Stimulated activated CD8-positive, alpha-beta memory T cell treated with anti-CD3 and anti-CD28 coated beads, Interleukin-15, amount 100 ng/mL, for 4 hours (primary cell): ENCODE results near the gene FAM13A.
"Not testable (repeated sequence)": the region's sequence is repeated elsewhere in the genome, so short reads cannot be mapped to it uniquely, and the experiment has no call there.

Experiments used
- DNase-seq, 2 donors: peaks; one replicate each; pipeline ENCODE4 v3.0.0-alpha.2; 2020; ENCODE audit warnings: low read depth in 2 of 2

FAM13A gene

GRCh38 chr4:88999392-88999930 lies 57.5 kb downstream of the FAM13A start:
- DNase-seq: no peak

- no peak for DNase-seq
Measured at GRCh38 chr4:88998891-88999290, 58.1 kb downstream of the FAM13A start.

- DNase-seq: no peak
Measured at GRCh38 chr4:88998001-88998400, 59.0 kb downstream of the FAM13A start.

GRCh38 chr4:88995874-88996273 lies 61.1 kb downstream of the FAM13A start:
- no peak for DNase-seq

- not testable (repeated sequence) for DNase-seq
Measured at GRCh38 chr4:88995257-88995656, 61.7 kb downstream of the FAM13A start.

GRCh38 chr4:88993246-88993645 lies 63.7 kb downstream of the FAM13A start:
- no peak for DNase-seq

- DNase-seq: no peak
Measured at GRCh38 chr4:88991746-88992145, 65.2 kb downstream of the FAM13A start.

GRCh38 chr4:88989990-88990389 lies 67.0 kb downstream of the FAM13A start:
- DNase-seq: no peak

- no peak for DNase-seq
Measured at GRCh38 chr4:88985088-88985773, 71.8 kb downstream of the FAM13A start.

- DNase-seq: no peak
Measured at GRCh38 chr4:88982757-88983156, 74.2 kb downstream of the FAM13A start.

GRCh38 chr4:88981993-88982392 lies 75.0 kb downstream of the FAM13A start:
- no peak for DNase-seq

GRCh38 chr4:88981556-88981955 lies 75.4 kb downstream of the FAM13A start:
- no peak for DNase-seq

GRCh38 chr4:88979276-88979675 lies 77.7 kb downstream of the FAM13A start:
- no peak for DNase-seq

- DNase-seq: no peak
Measured at GRCh38 chr4:88976775-88977035, 80.3 kb downstream of the FAM13A start.

- no peak for DNase-seq
Measured at GRCh38 chr4:88975958-88976774, 80.8 kb downstream of the FAM13A start.

GRCh38 chr4:88971536-88971935 lies 85.4 kb downstream of the FAM13A start:
- DNase-seq: no peak

GRCh38 chr4:88969746-88970145 lies 87.2 kb downstream of the FAM13A start:
- DNase-seq: no peak

- no peak for DNase-seq
Measured at GRCh38 chr4:88969271-88969670, 87.7 kb downstream of the FAM13A start.

- no peak for DNase-seq
Measured at GRCh38 chr4:88967883-88968331, 89.1 kb downstream of the FAM13A start.

- DNase-seq: no peak
Measured at GRCh38 chr4:88965053-88965452, 91.9 kb downstream of the FAM13A start.

- no peak for DNase-seq
Measured at GRCh38 chr4:88964450-88964849, 92.5 kb downstream of the FAM13A start.

GRCh38 chr4:88963817-88964216 lies 93.2 kb downstream of the FAM13A start:
- DNase-seq: no peak

GRCh38 chr4:88962396-88962795 lies 94.6 kb downstream of the FAM13A start:
- no peak for DNase-seq
